ENCODE measurements around the gene NEK7.
"Not testable (repeated sequence)": the region's sequence is repeated elsewhere in the genome, so short reads cannot be mapped to it uniquely, and the experiment has no call there.

Gene NEK7

DNA sequence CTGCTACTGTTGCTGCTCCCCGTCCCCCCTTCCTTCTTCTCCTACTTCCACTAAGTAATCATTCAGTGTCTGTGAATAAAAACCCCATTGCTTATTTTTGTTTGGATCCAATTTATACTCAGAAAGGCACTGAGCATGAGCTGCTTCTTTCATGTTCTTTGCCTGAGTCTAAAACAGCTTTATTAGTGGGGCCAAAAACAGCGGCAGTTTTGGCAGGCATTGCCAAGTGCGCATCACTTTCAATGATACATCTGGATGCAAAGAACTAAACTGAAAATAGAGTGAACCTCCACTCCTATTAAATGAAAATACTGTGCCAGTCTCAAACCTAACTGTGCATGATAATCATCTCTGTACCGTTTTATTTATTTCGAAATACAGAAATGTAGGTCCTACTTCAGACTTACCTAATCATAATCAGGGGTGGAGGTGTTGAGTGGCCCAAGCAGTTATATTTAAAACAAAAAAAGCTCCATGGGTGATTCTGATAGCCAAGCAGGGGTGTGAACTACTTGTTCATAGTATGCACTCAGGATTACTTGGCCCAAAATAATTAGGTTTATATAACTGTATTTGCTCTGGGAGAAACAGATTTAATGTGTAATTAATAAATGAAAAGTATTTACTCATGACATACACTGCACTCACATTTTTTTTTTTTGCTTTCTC, 48.4 kb downstream of the NEK7 start:
- H3K27ac ChIP-seq: no peak overlapping the region
- TF ChIP-seq, protein P1, sequence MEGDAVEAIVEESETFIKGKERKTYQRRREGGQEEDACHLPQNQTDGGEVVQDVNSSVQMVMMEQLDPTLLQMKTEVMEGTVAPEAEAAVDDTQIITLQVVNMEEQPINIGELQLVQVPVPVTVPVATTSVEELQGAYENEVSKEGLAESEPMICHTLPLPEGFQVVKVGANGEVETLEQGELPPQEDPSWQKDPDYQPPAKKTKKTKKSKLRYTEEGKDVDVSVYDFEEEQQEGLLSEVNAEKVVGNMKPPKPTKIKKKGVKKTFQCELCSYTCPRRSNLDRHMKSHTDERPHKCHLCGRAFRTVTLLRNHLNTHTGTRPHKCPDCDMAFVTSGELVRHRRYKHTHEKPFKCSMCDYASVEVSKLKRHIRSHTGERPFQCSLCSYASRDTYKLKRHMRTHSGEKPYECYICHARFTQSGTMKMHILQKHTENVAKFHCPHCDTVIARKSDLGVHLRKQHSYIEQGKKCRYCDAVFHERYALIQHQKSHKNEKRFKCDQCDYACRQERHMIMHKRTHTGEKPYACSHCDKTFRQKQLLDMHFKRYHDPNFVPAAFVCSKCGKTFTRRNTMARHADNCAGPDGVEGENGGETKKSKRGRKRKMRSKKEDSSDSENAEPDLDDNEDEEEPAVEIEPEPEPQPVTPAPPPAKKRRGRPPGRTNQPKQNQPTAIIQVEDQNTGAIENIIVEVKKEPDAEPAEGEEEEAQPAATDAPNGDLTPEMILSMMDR (IDR thresholded peaks at IDR 0.05): no peak
- no peak for TF ChIP-seq ZFX (IDR thresholded peaks at IDR 0.05; ENCODE audit: borderline replicate concordance)

DNA sequence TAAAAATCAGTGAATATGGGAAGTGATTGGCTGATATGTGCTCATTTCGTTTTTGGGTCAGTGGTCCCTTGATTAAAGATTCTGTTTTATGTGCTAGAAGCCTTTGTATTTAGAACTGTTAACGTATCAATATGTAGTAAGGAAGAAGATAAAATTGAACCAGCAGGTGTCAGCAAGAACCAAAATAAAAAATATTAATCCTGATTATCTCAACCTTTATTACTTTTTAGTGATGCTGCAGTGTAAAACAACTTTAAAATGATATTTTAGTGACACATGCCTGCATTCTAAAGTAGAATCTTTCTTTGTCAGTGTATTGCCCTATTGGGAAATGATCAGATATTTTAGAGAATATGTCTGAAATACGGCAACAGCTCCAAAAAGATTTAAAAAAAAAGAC, 49.5 kb downstream of the NEK7 start:
- no peak for TF ChIP-seq ZFX (IDR thresholded peaks at IDR 0.05; ENCODE audit: borderline replicate concordance)
- H3K27ac ChIP-seq: no peak overlapping the region

DNA sequence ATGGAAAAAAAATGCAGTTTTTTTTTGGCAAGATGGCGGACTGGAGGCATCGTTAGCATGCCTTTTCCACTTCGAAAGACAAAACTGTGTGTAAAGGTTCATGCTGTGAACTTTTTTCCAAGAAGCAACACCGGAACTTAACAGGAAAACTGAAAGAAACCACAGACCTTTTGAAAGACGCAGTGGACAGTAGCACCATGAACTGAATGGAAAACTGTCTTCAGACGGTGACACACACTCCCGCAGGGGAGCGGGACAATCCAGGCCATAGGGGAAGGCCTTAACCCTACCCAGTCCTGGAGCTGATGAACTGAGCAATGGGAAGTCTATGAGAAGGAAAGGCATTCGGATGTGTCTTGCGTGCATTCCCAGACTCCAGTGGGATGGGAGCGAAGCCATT, 54.9 kb downstream of the NEK7 start:
- TF ChIP-seq ZFX (IDR thresholded peaks at IDR 0.05; ENCODE audit: borderline replicate concordance): no peak
- TF ChIP-seq, protein P1 (IDR thresholded peaks at IDR 0.05): no peak
- H3K27ac ChIP-seq: no peak overlapping the region

DNA sequence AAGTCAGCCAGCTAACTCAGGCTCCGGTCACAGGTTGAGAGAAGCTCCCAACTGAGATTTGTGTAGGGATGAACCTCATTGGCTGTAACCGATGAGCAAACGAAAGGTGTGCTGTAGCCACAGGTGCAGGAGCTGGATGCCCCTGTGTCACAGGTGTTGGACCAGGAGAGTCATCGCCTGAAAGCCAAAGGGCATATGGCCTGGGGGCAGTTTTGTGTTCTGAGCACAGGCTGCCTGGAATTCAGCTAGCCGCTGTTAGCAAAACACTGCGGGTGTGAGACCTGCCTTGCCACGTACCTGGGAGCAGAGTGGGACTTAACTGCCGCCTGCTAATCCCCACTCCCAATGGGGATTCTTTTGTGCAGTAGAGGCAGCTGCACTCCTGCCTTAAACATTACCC, 55.3 kb downstream of the NEK7 start:
- H3K27ac ChIP-seq: no peak overlapping the region
- TF ChIP-seq, protein P1 (IDR thresholded peaks at IDR 0.05): no peak
- TF ChIP-seq ZFX (IDR thresholded peaks at IDR 0.05; ENCODE audit: borderline replicate concordance): no peak

DNA sequence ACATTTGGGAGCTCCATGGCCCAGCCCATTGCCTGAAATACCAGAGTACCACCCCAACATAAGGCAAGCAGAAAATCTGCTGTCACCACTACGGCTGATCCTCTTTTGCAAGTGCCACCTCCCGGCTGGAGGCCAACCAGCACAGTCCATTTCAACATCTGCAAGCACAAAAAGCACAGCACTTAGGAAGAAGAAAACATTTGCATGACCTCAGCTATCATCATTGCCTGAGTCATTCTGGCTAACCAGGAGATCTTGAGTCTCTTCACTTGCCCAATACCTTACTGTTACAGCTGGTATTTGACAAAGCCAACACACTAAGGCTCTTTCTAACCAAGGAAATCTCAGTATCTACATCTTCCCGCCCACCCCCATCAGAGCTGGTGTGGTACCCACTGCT, 55.9 kb downstream of the NEK7 start:
- TF ChIP-seq, protein P1 (IDR thresholded peaks at IDR 0.05): no peak
- TF ChIP-seq ZFX (IDR thresholded peaks at IDR 0.05; ENCODE audit: borderline replicate concordance): no peak
- H3K27ac ChIP-seq: no peak overlapping the region

DNA sequence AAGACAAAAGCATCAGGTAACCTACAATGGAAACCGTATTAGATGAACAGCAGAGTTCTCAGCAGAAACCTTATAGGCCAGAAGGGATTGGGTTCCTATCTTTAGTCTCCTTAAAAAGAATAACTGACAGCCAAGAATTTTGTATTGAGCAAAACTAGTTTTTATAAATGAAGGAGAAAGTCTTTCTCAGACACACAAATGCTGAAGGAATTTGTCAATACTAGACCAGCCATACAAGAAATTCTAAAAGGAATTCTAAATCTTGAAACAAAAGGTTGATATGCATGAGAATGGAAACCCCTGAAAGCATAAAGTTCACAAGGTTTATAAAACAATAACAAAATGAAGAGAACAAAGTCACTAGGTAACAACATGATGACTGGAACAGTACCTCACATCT, 58.1 kb downstream of the NEK7 start:
- H3K27ac ChIP-seq: no peak overlapping the region
- TF ChIP-seq ZFX (IDR thresholded peaks at IDR 0.05; ENCODE audit: borderline replicate concordance): no peak
- TF ChIP-seq, protein P1 (IDR thresholded peaks at IDR 0.05): no peak

DNA sequence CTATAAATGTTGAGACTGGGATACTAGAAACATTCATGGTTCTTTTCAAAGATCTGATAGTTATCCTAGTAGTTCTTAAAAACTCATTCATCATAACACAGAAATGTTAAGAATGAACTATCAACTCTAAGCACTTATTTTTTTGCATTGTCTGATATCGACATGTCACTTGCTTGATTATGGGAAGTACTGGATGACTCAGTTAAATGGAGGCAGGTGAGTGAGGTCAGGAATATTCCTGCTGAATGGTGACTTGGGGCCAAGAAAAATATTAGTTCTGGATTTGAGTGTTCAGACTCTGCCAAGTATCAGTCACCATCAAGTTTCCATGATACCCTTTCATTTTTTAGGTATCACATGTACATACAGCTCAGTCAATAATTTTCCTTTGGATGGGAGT, 63.6 kb downstream of the NEK7 start:
- H3K27ac ChIP-seq: no peak overlapping the region
- TF ChIP-seq, protein P1 (IDR thresholded peaks at IDR 0.05): no peak
- TF ChIP-seq ZFX (IDR thresholded peaks at IDR 0.05; ENCODE audit: borderline replicate concordance): no peak

DNA sequence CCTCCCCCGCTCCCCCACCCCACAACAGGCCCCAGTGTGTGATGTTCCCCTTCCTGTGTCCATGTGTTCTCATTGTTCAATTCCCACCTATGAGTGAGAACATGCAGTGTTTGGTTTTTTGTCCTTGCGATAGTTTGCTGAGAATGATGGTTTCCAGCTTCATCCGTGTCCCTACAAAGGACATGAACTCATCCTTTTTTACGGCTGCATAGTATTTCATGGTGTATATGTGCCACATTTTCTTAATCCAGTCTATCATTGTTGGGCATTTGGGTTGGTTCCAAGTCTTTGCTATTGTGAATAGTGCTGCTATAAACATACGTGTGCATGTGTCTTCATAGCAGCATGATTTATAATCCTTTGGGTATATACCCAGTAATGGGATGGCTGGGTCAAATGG, 70.2 kb downstream of the NEK7 start:
- H3K27ac ChIP-seq: not testable (repeated sequence)

DNA sequence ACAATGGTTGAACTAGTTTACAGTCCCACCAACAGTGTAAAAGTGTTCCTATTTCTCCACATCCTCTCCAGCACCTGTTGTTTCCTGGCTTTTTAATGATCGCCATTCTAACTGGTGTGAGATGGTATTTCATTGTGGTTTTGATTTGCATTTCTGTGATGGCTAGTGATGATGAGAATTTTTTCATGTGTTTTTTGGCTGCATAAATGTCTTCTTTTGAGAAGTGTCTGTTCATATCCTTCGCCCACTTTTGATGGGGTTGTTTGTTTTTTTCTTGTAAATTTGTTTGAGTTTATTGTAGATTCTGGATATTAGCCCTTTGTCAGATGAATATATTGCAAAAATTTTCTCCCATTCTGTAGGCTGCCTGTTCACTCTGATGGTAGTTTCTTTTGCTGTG, 70.7 kb downstream of the NEK7 start:
- H3K27ac ChIP-seq: not testable (repeated sequence)
